Measurements from ENCODE around the gene UCHL3.

Gene UCHL3

GRCh38 chr13:75550159-75550567, 572 bp downstream of the UCHL3 start:
- peaks cover 3% of the 10 kb centered on the region; the same call in 1 of the 2 replicates for H3K36me3 ChIP-seq (ENCODE audit: insufficient read depth, low read length)
- H4K20me1 ChIP-seq (ENCODE audit: insufficient read depth, low read length, poor library complexity, severe bottlenecking): peaks cover 36% of the 10 kb centered on the region
- peak overlapping the region; percentile 89 for H2AFZ ChIP-seq (ENCODE audit: low read length)
- peaks cover 49% of the 10 kb centered on the region for H3K79me2 ChIP-seq (ENCODE audit: insufficient read depth, low read length)
- H3K4me1 ChIP-seq (ENCODE audit: insufficient read depth, low read length, poor library complexity, severe bottlenecking): peaks cover 65% of the 10 kb centered on the region
- peak overlapping the region; percentile 86 for H3K9ac ChIP-seq (ENCODE audit: low read depth, low read length, poor library complexity, severe bottlenecking)
- TF ChIP-seq CTCF (conservative IDR thresholded peaks at IDR 0.05; ENCODE audit: low read length): no peak
- no peak for TF ChIP-seq EZH2phosphoT487 (IDR thresholded peaks at IDR 0.05; ENCODE audit: borderline replicate concordance)
- peak overlapping the region; percentile 84 for H3K4me2 ChIP-seq (ENCODE audit: low read depth, low read length, poor library complexity, severe bottlenecking)
- no peaks in the 10 kb centered on the region for H3K9me2 ChIP-seq (replicated peaks; ENCODE audit: low read depth, low read length)
- no peaks in the 10 kb centered on the region for H3K27me3 ChIP-seq (ENCODE audit: insufficient read depth, low read length, poor library complexity, severe bottlenecking)
- H3F3A ChIP-seq (ENCODE audit: low read depth): no peaks in the 10 kb centered on the region
- peak overlapping the region; percentile 95 for H3K4me3 ChIP-seq (ENCODE audit: low read length, poor library complexity, severe bottlenecking)
- no peaks in the 10 kb centered on the region for H3K9me3 ChIP-seq (ENCODE audit: insufficient read depth, low read depth, low read length)

GRCh38 chr13:75554464-75554863, 4.9 kb downstream of the UCHL3 start:
- H3K4me2 ChIP-seq (ENCODE audit: low read depth, low read length, poor library complexity, severe bottlenecking): peak overlapping the region; percentile 84
- peaks cover 71% of the 10 kb centered on the region for H3K4me1 ChIP-seq (ENCODE audit: insufficient read depth, low read length, poor library complexity, severe bottlenecking)
- H3F3A ChIP-seq (ENCODE audit: low read depth): no peaks in the 10 kb centered on the region
- H3K36me3 ChIP-seq (ENCODE audit: insufficient read depth, low read length): peaks cover 4% of the 10 kb centered on the region; the same call in 1 of the 2 replicates
- H3K9me2 ChIP-seq (replicated peaks; ENCODE audit: low read depth, low read length): no peaks in the 10 kb centered on the region
- peaks cover 48% of the 10 kb centered on the region for H4K20me1 ChIP-seq (ENCODE audit: insufficient read depth, low read length, poor library complexity, severe bottlenecking)
- H2AFZ ChIP-seq (ENCODE audit: low read length): no peak overlapping the region
- no peaks in the 10 kb centered on the region for H3K27me3 ChIP-seq (ENCODE audit: insufficient read depth, low read length, poor library complexity, severe bottlenecking)
- H3K4me3 ChIP-seq (ENCODE audit: low read length, poor library complexity, severe bottlenecking): peak overlapping the region; percentile 30
- no peaks in the 10 kb centered on the region for H3K9me3 ChIP-seq (ENCODE audit: insufficient read depth, low read depth, low read length)
- TF ChIP-seq EZH2phosphoT487 (IDR thresholded peaks at IDR 0.05; ENCODE audit: borderline replicate concordance): no peak
- no peak for TF ChIP-seq CTCF (conservative IDR thresholded peaks at IDR 0.05; ENCODE audit: low read length)
- H3K79me2 ChIP-seq (ENCODE audit: insufficient read depth, low read length): peaks cover 69% of the 10 kb centered on the region
- no peak overlapping the region for H3K9ac ChIP-seq (ENCODE audit: low read depth, low read length, poor library complexity, severe bottlenecking)

- H3K27me3 ChIP-seq (ENCODE audit: insufficient read depth, low read length, poor library complexity, severe bottlenecking): no peaks in the 10 kb centered on the region
- peak overlapping the region; percentile 84 for H3K4me2 ChIP-seq (ENCODE audit: low read depth, low read length, poor library complexity, severe bottlenecking)
- H4K20me1 ChIP-seq (ENCODE audit: insufficient read depth, low read length, poor library complexity, severe bottlenecking): peaks cover 46% of the 10 kb centered on the region
- peaks cover 69% of the 10 kb centered on the region for H3K79me2 ChIP-seq (ENCODE audit: insufficient read depth, low read length)
- no peak overlapping the region for H2AFZ ChIP-seq (ENCODE audit: low read length)
- H3K36me3 ChIP-seq (ENCODE audit: insufficient read depth, low read length): peaks cover 4% of the 10 kb centered on the region; the same call in 1 of the 2 replicates
- no peaks in the 10 kb centered on the region for H3K9me2 ChIP-seq (replicated peaks; ENCODE audit: low read depth, low read length)
- H3K9me3 ChIP-seq (ENCODE audit: insufficient read depth, low read depth, low read length): no peaks in the 10 kb centered on the region
- peaks cover 76% of the 10 kb centered on the region for H3K4me1 ChIP-seq (ENCODE audit: insufficient read depth, low read length, poor library complexity, severe bottlenecking)
- no peaks in the 10 kb centered on the region for H3F3A ChIP-seq (ENCODE audit: low read depth)
- peak overlapping the region; percentile 30 for H3K4me3 ChIP-seq (ENCODE audit: low read length, poor library complexity, severe bottlenecking)
- H3K9ac ChIP-seq (ENCODE audit: low read depth, low read length, poor library complexity, severe bottlenecking): no peak overlapping the region
- TF ChIP-seq CTCF (conservative IDR thresholded peaks at IDR 0.05; ENCODE audit: low read length): no peak
- TF ChIP-seq EZH2phosphoT487 (IDR thresholded peaks at IDR 0.05; ENCODE audit: borderline replicate concordance): no peak
Measured at GRCh38 chr13:75554981-75555380, 5.4 kb downstream of the UCHL3 start.

All from Loucy (cell line).